GM19397 (cell line): ENCODE measurements around the gene LPCAT3.

Source experiments
- ATAC-seq: cut with Tn5 transposase; IDR thresholded peaks from one replicate; pipeline ENCODE4 v1.9.1; 2021; ENCODE audit warnings: mild to moderate bottlenecking, moderate library complexity; ENCODE audit not compliant: unreplicated experiment

The LPCAT3 gene

GRCh38 chr12:6954316-6955107, 63.8 kb downstream of the LPCAT3 start:
- ATAC-seq: no peak

GRCh38 chr12:6953442-6954315, 64.6 kb downstream of the LPCAT3 start:
- ATAC-seq: peak; percentile 51

GRCh38 chr12:6952863-6953441, 65.3 kb downstream of the LPCAT3 start:
- no peak for ATAC-seq

GRCh38 chr12:6952121-6952862, 66.0 kb downstream of the LPCAT3 start:
- ATAC-seq: no peak

- ATAC-seq: no peak
These were observed 66.6 kb downstream of the LPCAT3 start for GRCh38 chr12:6951551-6952120.

GRCh38 chr12:6950811-6951540, 67.3 kb downstream of the LPCAT3 start, which contains the start of gene PTPN6:
TSS of gene PTPN6 (plus strand) at chr12:6951356. CDS start at chr12:6951513, 157 bp downstream.
- no peak for ATAC-seq

- ATAC-seq: no peak
These were observed 67.9 kb downstream of the LPCAT3 start for GRCh38 chr12:6950401-6950801.

- no peak for ATAC-seq
These were observed 69.2 kb downstream of the LPCAT3 start for GRCh38 chr12:6948873-6949594.

- no peak for ATAC-seq
These were observed 70.7 kb downstream of the LPCAT3 start for GRCh38 chr12:6947615-6948014.

- ATAC-seq: no peak
These were observed 71.3 kb downstream of the LPCAT3 start for GRCh38 chr12:6946920-6947374.

GRCh38 chr12:6946033-6946919, 72.0 kb downstream of the LPCAT3 start:
- no peak for ATAC-seq

- no peak for ATAC-seq
These were observed 72.7 kb downstream of the LPCAT3 start for GRCh38 chr12:6945613-6946012.

- ATAC-seq: peak; percentile 38
These were observed 73.7 kb downstream of the LPCAT3 start for GRCh38 chr12:6944381-6945186.

- peak; percentile 23 for ATAC-seq
These were observed 74.4 kb downstream of the LPCAT3 start, which contains the start of the genes C12orf57 and RNU7-1 for GRCh38 chr12:6943722-6944380. TSS of gene C12orf57 (plus strand) at chr12:6944022. CDS start at chr12:6944122, 100 bp downstream. TSS of gene RNU7-1 (plus strand) at chr12:6943816.

- peak; percentile 25 for ATAC-seq
These were observed 74.9 kb downstream of the LPCAT3 start for GRCh38 chr12:6943389-6943721.

GRCh38 chr12:6942331-6942665, 76.0 kb downstream of the LPCAT3 start:
- no peak for ATAC-seq

- ATAC-seq: no peak
These were observed 76.5 kb downstream of the LPCAT3 start for GRCh38 chr12:6941782-6942181.
